HG03520 (cell line): ENCODE data around the gene ACSF3.

Experiments used
- ATAC-seq: cut with Tn5 transposase; IDR thresholded peaks from one replicate; pipeline ENCODE4 v1.9.1; 2021; ENCODE audit warnings: mild to moderate bottlenecking, moderate library complexity; ENCODE audit not compliant: unreplicated experiment

The ACSF3 gene

DNA sequence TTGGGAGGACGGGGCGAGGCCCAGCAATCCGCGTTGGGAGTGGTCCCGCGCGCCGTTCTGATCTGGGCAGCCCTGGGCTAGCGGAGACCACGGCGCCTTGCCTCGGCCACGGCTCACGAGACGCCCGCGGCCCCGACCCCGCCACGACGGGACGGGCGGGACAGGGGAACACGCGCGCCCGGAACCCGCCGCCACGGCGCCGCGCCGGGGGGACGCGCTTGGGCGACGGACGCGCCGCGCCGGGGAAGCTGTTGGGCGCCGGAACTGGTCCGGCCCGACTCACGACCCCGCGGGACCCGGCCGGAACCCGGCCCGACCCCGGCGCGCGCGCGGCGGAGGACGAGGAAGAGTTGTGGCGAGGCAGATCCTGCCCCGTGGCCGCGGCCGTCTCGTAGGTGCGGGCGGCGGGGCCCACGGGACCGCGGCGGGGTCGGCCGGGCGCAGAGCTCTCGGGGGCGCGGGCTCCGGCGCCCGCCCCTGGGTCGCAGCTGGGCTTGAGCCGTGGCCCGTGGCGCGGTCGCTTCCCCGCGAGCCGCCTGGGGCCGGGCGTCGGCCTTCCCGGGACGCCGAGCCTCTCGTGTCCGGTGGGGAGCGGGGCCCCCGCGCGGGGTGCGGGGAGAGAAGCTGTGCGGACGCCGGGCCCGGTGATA is at the start of gene ACSF3:
TSS of gene ACSF3 (plus strand) at position 251 of the 650 bp plus-strand sequence. CDS start 6,830 bp downstream, outside the sequence.
- ATAC-seq = no peak

DNA sequence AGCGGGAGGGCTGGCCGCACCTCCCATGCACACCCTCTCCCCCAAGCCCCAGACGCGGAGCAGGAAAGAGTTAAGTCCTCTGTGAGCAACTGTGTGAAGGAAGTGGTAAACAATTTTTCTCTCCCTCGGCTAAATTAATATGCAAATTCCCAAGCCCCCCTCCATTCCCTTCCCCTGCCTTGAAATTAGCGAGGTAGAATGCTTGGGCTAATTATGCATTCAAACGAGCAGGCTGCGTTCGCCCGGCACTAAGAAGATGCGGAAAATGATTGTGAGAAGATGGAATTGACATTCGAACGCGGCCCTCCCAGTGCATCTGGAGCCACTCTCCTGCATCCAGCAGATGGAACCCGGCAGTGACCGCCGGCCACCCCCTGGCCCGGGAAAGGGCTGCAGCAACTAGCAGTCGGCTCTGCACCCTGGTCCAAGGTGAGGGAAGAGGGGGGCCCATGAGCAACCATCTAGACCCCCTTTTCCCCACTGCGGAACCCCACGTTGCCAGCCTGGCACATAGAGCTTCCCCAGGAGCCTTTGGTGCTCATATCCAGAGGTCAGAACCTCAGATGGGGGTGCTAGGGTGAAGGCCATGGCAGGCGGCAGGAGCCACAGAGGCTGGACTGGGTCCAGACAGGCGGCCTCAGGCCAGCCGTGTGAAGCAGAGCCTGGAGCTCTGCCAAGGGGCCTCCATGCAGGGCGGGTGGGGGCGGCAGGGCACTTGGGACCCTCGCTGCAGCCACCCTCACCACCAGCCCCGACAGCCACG is 49.1 kb upstream of the ACSF3 start:
- no peak for ATAC-seq

DNA sequence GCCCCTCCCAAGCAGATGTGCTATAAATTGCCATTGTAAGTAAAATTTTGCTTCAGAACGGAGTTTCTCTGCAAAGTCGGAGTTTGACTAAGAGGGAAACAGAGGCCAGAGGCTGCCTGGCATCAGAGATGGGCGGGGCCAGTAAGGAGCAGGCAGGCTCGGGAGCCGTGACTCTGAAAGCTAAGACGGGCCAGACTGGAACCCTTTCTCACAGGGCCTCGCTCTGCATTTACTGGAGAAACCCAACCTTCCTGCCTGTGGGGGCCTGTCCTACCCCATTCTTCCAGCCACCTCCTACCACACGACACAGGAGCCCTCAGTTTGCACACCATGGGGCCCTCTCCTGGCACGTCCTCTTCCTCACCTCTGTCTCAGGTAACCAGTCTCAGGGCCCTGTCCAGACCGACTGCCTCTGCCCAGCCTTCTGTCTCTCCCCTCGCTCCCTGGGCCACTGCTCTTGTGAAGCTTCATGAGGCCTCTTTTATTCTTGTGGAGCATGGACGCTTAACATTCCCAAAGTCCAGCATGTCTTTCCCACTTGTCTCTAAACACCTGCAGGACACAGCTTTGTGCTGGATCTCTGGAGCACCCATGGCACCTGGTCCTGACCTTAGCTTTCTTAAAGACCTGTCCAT is 48.4 kb upstream of the ACSF3 start:
- ATAC-seq = no peak

DNA sequence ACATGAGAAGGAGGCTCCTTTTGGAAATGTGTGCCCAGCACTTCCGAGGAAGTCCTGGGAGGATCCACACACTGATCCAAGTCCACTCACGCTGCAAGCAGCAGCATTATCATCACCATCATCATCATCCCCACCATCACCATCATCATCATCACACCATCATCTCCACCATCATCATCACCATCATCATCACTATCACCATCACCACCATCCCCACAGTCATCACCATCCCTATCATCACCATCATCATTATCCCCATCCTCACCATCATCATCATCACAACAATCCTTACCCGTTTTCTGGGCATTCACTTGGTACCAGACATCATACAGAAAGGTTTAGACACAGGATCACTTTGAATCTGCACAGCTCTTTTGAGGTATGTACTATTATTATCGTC is 47.8 kb upstream of the ACSF3 start:
- ATAC-seq = no peak

- ATAC-seq = no peak
These were observed 47.2 kb upstream of the ACSF3 start for GRCh38 chr16:89046491-89046890.

GRCh38 chr16:89047331-89048089 is 46.1 kb upstream of the ACSF3 start:
- ATAC-seq = no peak

GRCh38 chr16:89048090-89048725 is 45.4 kb upstream of the ACSF3 start:
- ATAC-seq = no peak

DNA sequence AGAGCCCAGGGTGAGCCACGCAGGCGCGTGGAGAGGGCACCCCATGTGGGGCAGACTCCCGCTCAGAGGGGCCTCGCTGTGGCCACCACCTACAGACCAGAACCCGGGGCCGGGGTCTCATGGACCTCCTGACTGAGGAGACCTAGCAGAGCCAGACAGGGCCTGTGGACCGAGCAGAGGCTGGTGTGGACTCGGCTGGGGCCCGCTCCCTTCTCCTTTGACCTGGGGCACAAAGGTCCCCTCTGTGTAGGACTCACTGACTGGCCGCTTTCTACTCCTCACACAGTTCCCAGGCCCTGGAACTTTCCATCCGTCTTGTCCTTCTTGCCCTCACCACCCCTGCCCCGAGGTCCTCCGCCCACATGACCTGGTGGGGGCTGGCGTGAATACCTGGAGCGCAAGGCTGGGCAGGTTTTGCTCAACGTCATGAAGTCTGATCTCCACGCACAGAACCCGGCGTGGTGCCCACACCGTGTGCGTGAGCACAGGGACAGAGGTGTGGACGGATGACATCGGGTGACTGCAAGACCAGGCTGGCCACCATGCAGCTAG is 44.7 kb upstream of the ACSF3 start:
- no peak for ATAC-seq

GRCh38 chr16:89049484-89050118 is 44.1 kb upstream of the ACSF3 start:
- ATAC-seq = no peak

- no peak for ATAC-seq
These were observed 43.4 kb upstream of the ACSF3 start for GRCh38 chr16:89050119-89050867.

GRCh38 chr16:89050868-89051311 is 42.8 kb upstream of the ACSF3 start:
- ATAC-seq = no peak

DNA sequence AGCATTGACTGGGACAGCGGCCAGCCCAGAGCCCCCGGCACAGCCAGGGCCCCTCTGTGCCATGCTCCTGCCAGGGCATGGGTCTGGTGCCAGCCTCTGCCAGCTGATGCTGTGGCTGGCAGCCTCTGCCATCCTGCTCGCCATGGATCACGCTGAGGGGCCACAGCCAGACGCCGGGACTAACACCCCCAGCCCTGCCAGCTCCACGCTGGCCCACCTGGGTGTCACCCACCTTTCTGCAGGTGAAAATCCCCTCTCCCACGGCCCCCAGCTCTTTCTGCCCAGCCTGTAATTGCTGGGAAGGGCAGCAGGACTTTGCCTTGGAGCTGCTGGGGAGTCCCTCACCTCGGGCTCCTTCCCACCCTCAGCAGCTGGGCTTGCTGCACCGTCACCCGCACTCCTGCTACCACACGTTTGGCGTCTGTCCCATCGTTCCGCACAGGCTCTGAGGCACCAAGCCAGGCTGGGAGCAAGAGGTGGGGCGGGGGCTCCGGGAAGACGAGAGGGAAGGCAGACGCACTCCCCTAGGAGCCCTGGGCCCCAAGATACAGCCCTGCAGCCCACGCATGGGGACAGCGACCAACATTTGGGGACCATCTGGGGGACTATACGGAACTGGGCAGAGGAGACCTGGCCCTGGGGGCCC is 42.0 kb upstream of the ACSF3 start:
- ATAC-seq = no peak

GRCh38 chr16:89052191-89052889 is 41.3 kb upstream of the ACSF3 start:
- no peak for ATAC-seq

DNA sequence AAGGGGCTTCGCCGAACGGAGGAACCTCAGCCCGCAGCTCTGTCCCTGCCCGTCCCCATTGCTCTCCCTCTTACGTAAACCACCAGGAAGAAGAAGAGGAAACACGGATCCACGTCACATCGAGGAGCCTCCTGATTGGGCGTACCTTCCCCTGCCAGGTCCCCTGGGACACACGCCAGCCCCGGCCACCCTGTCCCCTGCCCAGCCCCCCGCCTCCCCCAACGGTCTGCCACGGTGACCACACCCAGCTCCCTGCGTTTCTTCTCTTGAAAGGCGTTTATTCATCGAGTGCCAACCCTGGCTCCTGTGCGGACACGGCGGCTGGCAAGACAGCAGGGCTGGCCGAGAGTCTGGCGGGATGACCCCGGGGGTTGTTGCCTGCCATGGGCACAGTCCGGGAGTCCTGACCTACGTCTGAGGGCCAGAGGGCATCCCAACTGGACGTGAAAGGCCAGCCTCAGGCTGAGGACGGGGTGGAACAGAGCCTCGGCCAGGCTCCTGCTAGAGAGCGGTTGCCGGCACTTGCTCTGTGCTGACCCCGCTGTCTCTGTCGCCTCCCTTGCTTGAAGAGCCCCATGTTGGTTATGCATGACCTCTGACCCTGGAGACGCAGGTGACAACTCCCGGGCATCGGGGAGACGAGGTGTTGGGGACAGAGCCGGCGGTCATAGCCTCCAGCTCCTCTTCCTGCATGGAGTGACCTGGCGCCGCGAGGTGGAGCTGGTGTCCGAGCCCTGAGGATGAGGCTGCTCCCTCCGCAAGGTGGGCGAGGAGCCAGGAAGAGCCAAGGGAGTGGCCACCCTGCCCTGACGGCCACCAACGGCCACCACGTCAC is 40.5 kb upstream of the ACSF3 start:
- no peak for ATAC-seq

DNA sequence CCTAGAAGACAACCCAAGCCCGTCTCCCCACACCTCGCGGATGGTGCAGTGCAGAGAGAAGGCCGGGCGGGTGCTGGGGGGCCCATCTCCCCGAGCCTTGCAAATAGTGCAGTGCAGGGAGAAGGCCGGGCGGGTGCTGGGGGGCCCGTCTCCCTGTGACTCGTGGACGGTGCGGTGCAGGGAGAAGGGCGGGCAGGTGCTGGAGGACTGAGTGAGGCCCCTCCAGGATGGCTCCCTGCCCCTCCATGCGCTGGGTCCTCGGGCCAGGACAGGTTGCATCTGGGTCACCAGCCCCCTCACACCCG is 40.0 kb upstream of the ACSF3 start:
- no peak for ATAC-seq

GRCh38 chr16:89054261-89054661 is 39.4 kb upstream of the ACSF3 start:
- no peak for ATAC-seq

GRCh38 chr16:89054714-89055113 is 38.9 kb upstream of the ACSF3 start:
- no peak for ATAC-seq
